Heart left ventricle (tissue), 16 donors: ENCODE measurements around the gene PDE9A. TPM values are rescaled to one million over a fixed set of nuclear protein-coding genes. Genes with fewer than 3 reads are reported as not detected.

ENCODE experiments used
- ATAC-seq, 4 donors: fragments of 200-7000 bp; cut with Tn5 transposase; one replicate each; pipeline ENCODE4 v1.9.1; 2020 to 2022; ENCODE audit warnings: moderate library complexity in 4 of 4, mild to moderate bottlenecking in 3 of 4, moderate number of reproducible peaks in 1 of 4
- DNase-seq, 5 donors: peaks; one replicate each; pipeline ENCODE4 v3.0.0-alpha.2; 2020
- H3K27ac ChIP-seq, 12 donors: fragments of 200-600 bp; sonication (generic) in 4 of 12; one replicate each; pipeline versions ENCODE4 v1.5.0 to v1.8.0; 2016 to 2022; ENCODE audit warnings: mild to moderate bottlenecking in 2 of 12
- H3K27me3 ChIP-seq, 9 donors: fragments of 200-600 bp; sonication (generic) in 2 of 9; one replicate each; pipeline versions ENCODE4 v1.5.1 to v1.8.0; 2016 to 2022; ENCODE audit warnings: mild to moderate bottlenecking in 3 of 9
- H3K36me3 ChIP-seq, 9 donors: fragments of 200-600 bp; sonication (generic) in 2 of 9; one replicate each; pipeline versions ENCODE4 v1.5.0 to v1.8.0; 2018 to 2022; ENCODE audit warnings: mild to moderate bottlenecking in 2 of 9
- H3K4me1 ChIP-seq, 12 donors: fragments of 200-600 bp; sonication (generic) in 4 of 12; one replicate each; pipeline versions ENCODE4 v1.5.0 to v1.8.0; 2016 to 2022; ENCODE audit warnings: mild to moderate bottlenecking in 3 of 12
- H3K4me3 ChIP-seq, 12 donors: fragments of 200-600 bp; sonication (generic) in 4 of 12; one replicate each; pipeline versions ENCODE4 v1.5.0 to v1.8.0; 2017 to 2022; ENCODE audit warnings: mild to moderate bottlenecking in 9 of 12, moderate library complexity in 4 of 12
- H3K9me3 ChIP-seq, 12 donors: fragments of 200-600 bp; sonication (generic) in 4 of 12; one replicate each; pipeline versions ENCODE4 v1.5.0 to v1.8.0; 2016 to 2022; ENCODE audit warnings: mild to moderate bottlenecking in 1 of 12
- POLR2A ChIP-seq, 2 donors: fragments of 450-650 bp; IDR thresholded peaks; one replicate each; pipeline ENCODE4 v1.6.1; 2017; ENCODE audit warnings: antibody characterized with exemption in 2 of 2, mild to moderate bottlenecking in 2 of 2, moderate library complexity in 2 of 2
- WGBS, 4 donors: extraction: QIAGEN DNeasy Blood & Tissue Kit in 2 of 4; methylation state at CpG; one replicate each; pipeline versions ENCODE4 v1.1.5 to v1.1.7; 2013 to 2018; 5-methylcytosine and 5-hydroxymethylcytosine counted together
- intact Hi-C, 10 donors: fragments of 100-400 bp; cut with DNase I; formaldehyde crosslinking; loops; one replicate each; pipeline versions ENCODE4 v1.11.1 to v1.14.2; 2022
- polyA plus RNA-seq, 2 donors: library from polyadenylated mRNA; stranded (reverse); fragments of 200-250 nt; gene quantifications; one replicate each; pipeline ENCODE4 v1.2.3, GENCODE V29; 2013
- total RNA-seq, 9 donors: library from RNA; depleted of rRNA in 2 of 9; stranded (reverse); fragments of >200 nt in 2 of 9; fragmentation: NEBNext Ultra II Directional in 3 of 9; extraction: Animal tissue kit (Norgen Biotek cat#: 25700) in 3 of 9; gene quantifications; one replicate each; pipeline versions ENCODE4 v1.1.0 to v1.2.4, GENCODE V29; 2016 to 2023
- TF ChIP-seq, protein P1 (sequence below), 12 donors: fragments of 200-600 bp; sonication (generic) in 4 of 12; IDR thresholded peaks; one replicate each; pipeline versions ENCODE4 v1.5.0 to v1.8.0; 2018 to 2022; ENCODE audit warnings: antibody characterized with exemption in 12 of 12, mild to moderate bottlenecking in 5 of 12
- donor health status: ischemic (EF 13 %, LVEDD 7.1; RV severe dilation, severe dysfunction).
- donor health status: healthy with polysubstance abuse.
- donor health status: DM: no; HTN: yes; CAD: no.
- donor health status: DM: no; HTN: no; CAD: no.
- donor health status: ischemic (EF 25% LVEDD 6.9; RV normal size, moderate dysfunction).
- donor health status: ischemic (EF 25% LVEDD 5.7; RV mildly dilated, moderate dysfunction).
- donor health status: healthy.
- donor health status: DM: yes; HTN: yes; CAD: no.
- donor health status: ischemic (EF 35%, LVEDD 5.7; RV mildly dilated, moderate dysfunction).
- donor health status: nonischemic (EF 11% LVEDD 7.7; RV severe dilation, severe dysfunction).
- donor health status: DM: yes; HTN: yes; CAD: no.
- donor health status: PGD.
- donor health status: ischemic (EF 29% LVEDD 5.4; RV normal size, mild dysfunction).
- donor health status: nonischemic (EF 23%, LVEDD 6.1; RV moderate dilation, normal function).

PDE9A gene
- total and polyA plus RNA-seq, 11 donors: 1.5 to 4.0 (median 3.1) TPM

DNA sequence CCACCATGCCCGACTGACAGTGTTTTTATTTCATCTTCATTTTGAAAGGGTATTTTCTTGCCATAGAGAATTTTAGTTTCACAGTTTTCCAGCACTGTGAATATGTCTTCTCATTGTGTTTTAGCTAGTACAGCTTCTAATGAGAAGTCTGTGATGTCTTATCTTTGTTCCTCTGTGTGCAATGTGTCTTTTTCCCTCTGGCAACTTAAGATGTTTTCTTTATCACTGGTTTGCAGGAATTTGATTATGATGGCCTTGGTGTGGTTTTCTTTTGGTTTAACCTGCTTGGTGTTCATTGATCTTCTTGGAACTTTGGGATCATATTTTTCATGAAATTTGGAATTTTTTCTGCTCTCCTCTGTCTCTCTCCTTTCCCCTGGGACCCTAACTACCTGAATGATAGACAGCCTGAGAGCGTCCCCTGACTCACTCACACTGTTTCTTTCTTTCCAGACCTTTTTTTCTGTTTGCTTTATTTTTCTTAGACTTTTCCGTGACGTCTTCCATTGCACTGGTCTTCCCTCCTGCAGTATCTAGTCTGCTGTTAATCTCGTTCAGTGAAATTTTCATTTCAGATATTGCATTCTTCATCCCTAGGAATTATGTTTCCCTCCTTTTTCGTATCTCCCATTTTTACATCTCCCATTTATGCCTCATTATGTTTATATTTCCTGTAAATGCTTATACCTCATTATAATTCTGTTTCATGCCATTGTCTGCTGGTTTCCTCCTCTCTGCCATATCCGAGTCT lies 48.5 kb downstream of the PDE9A start:
- H3K36me3 ChIP-seq: peaks cover 0 to 3% (median 0%) of the 10 kb centered on the region in 9 donors
- H3K9me3 ChIP-seq: peaks cover 0 to 19% (median 0%) of the 10 kb centered on the region in 12 donors
- intact Hi-C loops: loop anchor here in 1 of 10 donors (10.0 kb wide), 1 partner anchor 47 kb away; the partner anchor contains the start of gene PDE9A
- TF ChIP-seq, protein P1, sequence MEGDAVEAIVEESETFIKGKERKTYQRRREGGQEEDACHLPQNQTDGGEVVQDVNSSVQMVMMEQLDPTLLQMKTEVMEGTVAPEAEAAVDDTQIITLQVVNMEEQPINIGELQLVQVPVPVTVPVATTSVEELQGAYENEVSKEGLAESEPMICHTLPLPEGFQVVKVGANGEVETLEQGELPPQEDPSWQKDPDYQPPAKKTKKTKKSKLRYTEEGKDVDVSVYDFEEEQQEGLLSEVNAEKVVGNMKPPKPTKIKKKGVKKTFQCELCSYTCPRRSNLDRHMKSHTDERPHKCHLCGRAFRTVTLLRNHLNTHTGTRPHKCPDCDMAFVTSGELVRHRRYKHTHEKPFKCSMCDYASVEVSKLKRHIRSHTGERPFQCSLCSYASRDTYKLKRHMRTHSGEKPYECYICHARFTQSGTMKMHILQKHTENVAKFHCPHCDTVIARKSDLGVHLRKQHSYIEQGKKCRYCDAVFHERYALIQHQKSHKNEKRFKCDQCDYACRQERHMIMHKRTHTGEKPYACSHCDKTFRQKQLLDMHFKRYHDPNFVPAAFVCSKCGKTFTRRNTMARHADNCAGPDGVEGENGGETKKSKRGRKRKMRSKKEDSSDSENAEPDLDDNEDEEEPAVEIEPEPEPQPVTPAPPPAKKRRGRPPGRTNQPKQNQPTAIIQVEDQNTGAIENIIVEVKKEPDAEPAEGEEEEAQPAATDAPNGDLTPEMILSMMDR (IDR thresholded peaks at IDR 0.05): no peak
- TF ChIP-seq POLR2A (IDR thresholded peaks at IDR 0.05): no peak
- WGBS, 4 donors: 91 to 96% (median 93%) methylated on average over 7 of the region's 7 CpGs
- no peaks in the 10 kb centered on the region for H3K27me3 ChIP-seq
- H3K4me1 ChIP-seq: no peaks in the 10 kb centered on the region
- H3K4me3 ChIP-seq: no peak overlapping the region
- no peak for DNase-seq
- H3K27ac ChIP-seq: no peak overlapping the region
- no peak for ATAC-seq

- intact Hi-C loops: loop anchor here in 1 of 10 donors (10.0 kb wide), 1 partner anchor 48 kb away; the partner anchor contains the start of gene PDE9A
These were observed 49.3 kb downstream of the PDE9A start for GRCh38 chr21:42702720-42703119.

GRCh38 chr21:42703136-42703908 lies 49.9 kb downstream of the PDE9A start:
- H3K27me3 ChIP-seq: peaks cover 0 to 8% (median 0%) of the 10 kb centered on the region in 9 donors

More at GRCh38 chr21:42702720-42703119, 49.3 kb downstream of the PDE9A start:
- no peak for TF ChIP-seq POLR2A (IDR thresholded peaks at IDR 0.05)
- TF ChIP-seq, protein P1 (IDR thresholded peaks at IDR 0.05): no peak
- no peak overlapping the region for H3K4me3 ChIP-seq
- H3K27me3 ChIP-seq: peaks cover 0 to 7% (median 0%) of the 10 kb centered on the region in 9 donors
- DNase-seq: peak in 1 of 5 donors; percentile 3
- ATAC-seq: no peak
- WGBS, 4 donors: 90 to 93% (median 92%) methylated on average over 9 of the region's 9 CpGs
- no peak overlapping the region for H3K27ac ChIP-seq
- peaks cover 0 to 3% (median 0%) of the 10 kb centered on the region in 9 donors for H3K36me3 ChIP-seq
- peaks cover 0 to 19% (median 0%) of the 10 kb centered on the region in 12 donors for H3K9me3 ChIP-seq
- no peaks in the 10 kb centered on the region for H3K4me1 ChIP-seq

More at GRCh38 chr21:42703136-42703908, 49.9 kb downstream of the PDE9A start:
- no peak overlapping the region for H3K27ac ChIP-seq
- H3K4me3 ChIP-seq: no peak overlapping the region
- H3K9me3 ChIP-seq: peaks cover 0 to 19% (median 0%) of the 10 kb centered on the region in 12 donors
- WGBS, 4 donors: 88 to 91% (median 89%) methylated on average over 24 of the region's 24 CpGs
- H3K4me1 ChIP-seq: no peaks in the 10 kb centered on the region
- intact Hi-C loops: loop anchor here in 1 of 10 donors (10.0 kb wide), 1 partner anchor 49 kb away; the partner anchor contains the start of gene PDE9A
- peaks cover 0 to 3% (median 0%) of the 10 kb centered on the region in 9 donors for H3K36me3 ChIP-seq
- no peak for TF ChIP-seq POLR2A (IDR thresholded peaks at IDR 0.05)
- TF ChIP-seq, protein P1 (IDR thresholded peaks at IDR 0.05): no peak
- DNase-seq (peak in 1 of 5 donors; percentile 17), ATAC-seq (no peak)
